ENCODE measurements around the gene SNCB. TPM values are rescaled to one million over a fixed set of nuclear protein-coding genes. Genes with fewer than 3 reads are reported as not detected.

Gene SNCB
- total RNA-seq, 1 donor from 2014 or later: not detected

- Mint-ChIP-seq H3K27me3 (ENCODE audit: insufficient read depth, low read depth) (peaks cover 9% of the 10 kb centered on the region), H3K4me1 (peaks cover 12% of the 10 kb centered on the region), H3K27ac (no peak overlapping the region), H3K4me3 (no peak overlapping the region), H3K9me3 (no peaks in the 10 kb centered on the region), H3K36me3 (peaks cover 10% of the 10 kb centered on the region)
- H3K36me3 ChIP-seq: no peaks in the 10 kb centered on the region
- no peaks in the 10 kb centered on the region for H3K9me3 ChIP-seq (ENCODE audit: low read depth)
- peak overlapping the region; percentile 62 for H3K4me2 ChIP-seq
- no peak overlapping the region for H3K4me3 ChIP-seq
- TF ChIP-seq EZH2phosphoT487 (IDR thresholded peaks at IDR 0.05) (no peak), EZH2 (IDR thresholded peaks at IDR 0.05) (no peak)
- TF ChIP-seq, protein P1, sequence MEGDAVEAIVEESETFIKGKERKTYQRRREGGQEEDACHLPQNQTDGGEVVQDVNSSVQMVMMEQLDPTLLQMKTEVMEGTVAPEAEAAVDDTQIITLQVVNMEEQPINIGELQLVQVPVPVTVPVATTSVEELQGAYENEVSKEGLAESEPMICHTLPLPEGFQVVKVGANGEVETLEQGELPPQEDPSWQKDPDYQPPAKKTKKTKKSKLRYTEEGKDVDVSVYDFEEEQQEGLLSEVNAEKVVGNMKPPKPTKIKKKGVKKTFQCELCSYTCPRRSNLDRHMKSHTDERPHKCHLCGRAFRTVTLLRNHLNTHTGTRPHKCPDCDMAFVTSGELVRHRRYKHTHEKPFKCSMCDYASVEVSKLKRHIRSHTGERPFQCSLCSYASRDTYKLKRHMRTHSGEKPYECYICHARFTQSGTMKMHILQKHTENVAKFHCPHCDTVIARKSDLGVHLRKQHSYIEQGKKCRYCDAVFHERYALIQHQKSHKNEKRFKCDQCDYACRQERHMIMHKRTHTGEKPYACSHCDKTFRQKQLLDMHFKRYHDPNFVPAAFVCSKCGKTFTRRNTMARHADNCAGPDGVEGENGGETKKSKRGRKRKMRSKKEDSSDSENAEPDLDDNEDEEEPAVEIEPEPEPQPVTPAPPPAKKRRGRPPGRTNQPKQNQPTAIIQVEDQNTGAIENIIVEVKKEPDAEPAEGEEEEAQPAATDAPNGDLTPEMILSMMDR (IDR thresholded peaks at IDR 0.05): no peak
- no peaks in the 10 kb centered on the region for H3K4me1 ChIP-seq
- no peak overlapping the region for H3K27ac ChIP-seq
- H2AFZ ChIP-seq (replicated peaks): no peak overlapping the region
- H3K9ac ChIP-seq: no peak overlapping the region
- H3K27me3 ChIP-seq: peaks cover 24% of the 10 kb centered on the region
- peaks cover 4% of the 10 kb centered on the region for H3F3A ChIP-seq (ENCODE audit: low read depth)
- no peaks in the 10 kb centered on the region for H4K20me1 ChIP-seq (ENCODE audit: low read depth)
- no peaks in the 10 kb centered on the region for H3K79me2 ChIP-seq (ENCODE audit: low read depth)
- no peak for DNase-seq (ENCODE audit: low spot score)
These were observed 32.6 kb downstream of the SNCB start for GRCh38 chr5:176597417-176598389.

DNA sequence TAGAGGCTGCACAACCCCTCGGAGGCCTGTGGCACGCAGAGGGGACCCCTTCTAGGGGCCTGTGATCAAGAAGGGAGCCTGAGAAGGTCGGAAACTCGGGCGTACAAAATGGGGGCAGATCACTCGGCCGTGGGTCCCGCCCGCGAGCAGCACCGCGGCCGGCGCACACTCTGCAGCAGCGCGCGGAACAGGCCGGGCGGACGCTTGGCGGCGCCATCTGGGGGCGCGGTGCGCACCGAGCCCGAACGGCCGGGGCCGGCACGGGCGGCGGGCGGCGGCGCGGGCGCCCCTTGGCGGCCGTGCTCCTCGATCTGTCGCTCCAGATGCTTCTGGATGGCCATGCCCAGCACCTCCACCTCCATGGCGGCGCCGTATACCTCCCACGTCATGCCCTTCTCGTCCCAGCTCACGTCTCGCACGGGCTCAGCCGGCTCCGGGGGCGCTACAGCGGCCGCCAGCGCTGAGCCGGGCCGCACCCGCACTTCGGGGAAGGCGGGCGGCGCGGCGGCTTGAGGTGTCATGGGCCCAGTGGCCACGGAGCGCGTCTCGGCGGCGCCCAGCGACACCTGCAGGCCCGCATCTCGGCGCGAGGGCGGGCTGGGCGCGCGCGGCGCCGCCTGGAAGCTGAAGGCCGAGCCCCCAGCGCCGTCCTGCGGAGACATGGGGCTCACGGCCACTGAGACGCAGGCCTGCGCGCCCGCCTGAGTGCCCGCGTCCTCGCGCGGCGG, 33.5 kb downstream of the SNCB start:
- peaks cover 24% of the 10 kb centered on the region for H3K27me3 ChIP-seq
- peaks cover 9% of the 10 kb centered on the region for H3K27me3 Mint-ChIP-seq (ENCODE audit: insufficient read depth, low read depth)
- H3K36me3 ChIP-seq: no peaks in the 10 kb centered on the region
- H3K4me2 ChIP-seq: peak overlapping the region; percentile 62
- no peak overlapping the region for H3K9ac ChIP-seq
- H3K4me1 Mint-ChIP-seq: peaks cover 4% of the 10 kb centered on the region
- H2AFZ ChIP-seq (replicated peaks): peak overlapping the region; percentile 72
- no peaks in the 10 kb centered on the region for H3K79me2 ChIP-seq (ENCODE audit: low read depth)
- no peak overlapping the region for H3K4me3 Mint-ChIP-seq
- H3K4me3 ChIP-seq: peak overlapping the region; percentile 42
- H3F3A ChIP-seq (ENCODE audit: low read depth): peaks cover 4% of the 10 kb centered on the region
- H3K27ac ChIP-seq: no peak overlapping the region
- peaks cover 10% of the 10 kb centered on the region for H3K36me3 Mint-ChIP-seq
- H4K20me1 ChIP-seq (ENCODE audit: low read depth): no peaks in the 10 kb centered on the region
- no peaks in the 10 kb centered on the region for H3K9me3 Mint-ChIP-seq
- H3K27ac Mint-ChIP-seq: no peak overlapping the region
- H3K4me1 ChIP-seq: no peaks in the 10 kb centered on the region
- TF ChIP-seq EZH2 (IDR thresholded peaks at IDR 0.05): no peak
- TF ChIP-seq, protein P1 (IDR thresholded peaks at IDR 0.05): peak; percentile 41
- no peaks in the 10 kb centered on the region for H3K9me3 ChIP-seq (ENCODE audit: low read depth)
- peak; percentile 79 for DNase-seq (ENCODE audit: low spot score)

- Histone ChIP-seq H3K79me2 (ENCODE audit: low read depth) (no peaks in the 10 kb centered on the region), H2AFZ (replicated peaks) (no peak overlapping the region), H3K27ac (no peak overlapping the region), H4K20me1 (ENCODE audit: low read depth) (no peaks in the 10 kb centered on the region), H3K4me2 (peak overlapping the region; percentile 35), H3F3A (ENCODE audit: low read depth) (peaks cover 8% of the 10 kb centered on the region), H3K27me3 (peaks cover 24% of the 10 kb centered on the region), H3K9me3 (ENCODE audit: low read depth) (no peaks in the 10 kb centered on the region), H3K36me3 (no peaks in the 10 kb centered on the region), H3K4me1 (no peaks in the 10 kb centered on the region), H3K4me3 (no peak overlapping the region), H3K9ac (no peak overlapping the region)
- no peak for DNase-seq (ENCODE audit: low spot score)
- Mint-ChIP-seq H3K27ac (peak overlapping the region; percentile 53), H3K4me1 (no peaks in the 10 kb centered on the region), H3K4me3 (no peak overlapping the region), H3K9me3 (no peaks in the 10 kb centered on the region), H3K36me3 (peaks cover 10% of the 10 kb centered on the region), H3K27me3 (ENCODE audit: insufficient read depth, low read depth) (peaks cover 9% of the 10 kb centered on the region)
- TF ChIP-seq EZH2 (IDR thresholded peaks at IDR 0.05): no peak
- no peak for TF ChIP-seq EZH2phosphoT487 (IDR thresholded peaks at IDR 0.05)
- TF ChIP-seq, protein P1 (IDR thresholded peaks at IDR 0.05): no peak
These were observed 34.2 kb downstream of the SNCB start for GRCh38 chr5:176596069-176596644.
